K562 (cell line): ENCODE data around the gene RUNX1.

Experiments
- CTCF ChIP-seq, 3 experiments: IDR thresholded peaks in 2 of 3; conservative IDR thresholded peaks in 1 of 3; 2 replicates each; pipeline ENCODE4 v1.5.1; 2011 to 2012; ENCODE audit warnings: low read length in 3 of 3, mild to moderate bottlenecking in 3 of 3, control low read depth in 2 of 3, improper control_type of control experiment in 1 of 3, inconsistent platforms in 1 of 3, low read depth in 1 of 3, mixed read lengths in 1 of 3, moderate library complexity in 1 of 3; ENCODE audit not compliant: insufficient read depth in 2 of 3
- FOXP1 ChIP-seq: sonication (generic); formaldehyde crosslinking; IDR thresholded peaks from 2 replicates; pipeline ENCODE4 v1.8.0; 2022; ENCODE audit warnings: mild to moderate bottlenecking, missing genetic modification reagents
- GABPB1 ChIP-seq: sonication (generic); formaldehyde crosslinking; IDR thresholded peaks from 2 replicates; pipeline ENCODE4 v1.8.0; 2022; ENCODE audit warnings: mild to moderate bottlenecking, missing genetic modification reagents
- POLR2A ChIP-seq: fragments of 450-650 bp; conservative IDR thresholded peaks from 2 replicates; pipeline ENCODE4 v1.6.1; 2016
- RFX5 ChIP-seq: IDR thresholded peaks from 2 replicates; pipeline ENCODE4 v1.6.1; 2011; ENCODE audit warnings: low read depth, mild to moderate bottlenecking, improper control_type of control experiment, low read length
- SP2 ChIP-seq: IDR thresholded peaks from 2 replicates; pipeline ENCODE4 v1.6.1; 2011; ENCODE audit warnings: mild to moderate bottlenecking, low read depth, low read length, moderate library complexity; ENCODE audit not compliant: poor library complexity, severe bottlenecking; ENCODE audit errors: extremely low read depth
- UBTF ChIP-seq, 2 experiments: IDR thresholded peaks; 2 replicates each; pipeline ENCODE4 v1.6.1; 2012; ENCODE audit warnings: improper control_type of control experiment in 2 of 2, low read depth in 2 of 2, low read length in 2 of 2, borderline replicate concordance in 1 of 2
- ZBTB9 ChIP-seq: fragments of 450-650 bp; formaldehyde crosslinking; IDR thresholded peaks from 2 replicates; pipeline ENCODE4 v1.4.0; 2020; ENCODE audit warnings: mild to moderate bottlenecking, moderate library complexity
- ZHX1 ChIP-seq: fragments of 150-350 bp; conservative IDR thresholded peaks from 2 replicates; pipeline ENCODE4 v1.6.1; 2014; ENCODE audit warnings: low read length
- ZNF121 ChIP-seq: sonication (generic); formaldehyde crosslinking; conservative IDR thresholded peaks from 2 replicates; pipeline ENCODE4 v1.8.0; 2022; ENCODE audit warnings: missing genetic modification reagents
- ZNF384 ChIP-seq: IDR thresholded peaks from 2 replicates; pipeline ENCODE4 v1.6.1; 2012; ENCODE audit warnings: low read depth, low read length, improper control_type of control experiment
- ZNF644 ChIP-seq: fragments of 200-800 bp; sonication (Bioruptor generic); IDR thresholded peaks from 2 replicates; pipeline ENCODE4 v1.6.1; 2016; ENCODE audit warnings: low read depth, missing genetic modification characterization, missing compliant biosample characterization
- ZSCAN29 ChIP-seq: fragments of 450-650 bp; IDR thresholded peaks from 2 replicates; pipeline ENCODE4 v1.6.1; 2017

- TF ChIP-seq CTCF (IDR thresholded peaks at IDR 0.05 in 2 of 3, conservative IDR thresholded peaks at IDR 0.05 in 1 of 3; ENCODE audit: insufficient read depth in 2 of 3, low read depth in 1 of 3, low read length in 3 of 3) (no peak), RFX5 (no peak), ZNF644 (tag) (no peak), ZBTB9 (CRISPR knock-in tag) (no peak), FOXP1 (no peak), ZNF121 (CRISPR knock-in tag) (no peak), ZNF384 (no peak), UBTF (IDR thresholded peaks at IDR 0.05; ENCODE audit: borderline replicate concordance in 1 of 2, low read depth in 2 of 2, low read length in 2 of 2) (no peak), ZSCAN29 (no peak), POLR2A (no peak), ZHX1 (no peak), GABPB1 (no peak), SP2 (no peak)
Observed at GRCh38 chr21:35081861-35082260, 32.8 kb upstream of the RUNX1 start.
